Testis (tissue), 2 donors: Measurements from ENCODE around the gene CHD8.

ENCODE experiments used
- POLR2A ChIP-seq: fragments of 450-650 bp; IDR thresholded peaks from one replicate; pipeline ENCODE4 v1.6.1; 2017; ENCODE audit warnings: antibody characterized with exemption, mild to moderate bottlenecking, moderate library complexity
- TF ChIP-seq, protein P1 (sequence below), 3 experiments: fragments of 450-650 bp in 2 of 3; fragments of 200-600 bp in 1 of 3; sonication (generic) in 1 of 3; IDR thresholded peaks; one replicate each; pipeline ENCODE4 v1.5.1; 2016 to 2019; ENCODE audit warnings: antibody characterized with exemption in 3 of 3, mild to moderate bottlenecking in 2 of 3, moderate library complexity in 1 of 3

DNA sequence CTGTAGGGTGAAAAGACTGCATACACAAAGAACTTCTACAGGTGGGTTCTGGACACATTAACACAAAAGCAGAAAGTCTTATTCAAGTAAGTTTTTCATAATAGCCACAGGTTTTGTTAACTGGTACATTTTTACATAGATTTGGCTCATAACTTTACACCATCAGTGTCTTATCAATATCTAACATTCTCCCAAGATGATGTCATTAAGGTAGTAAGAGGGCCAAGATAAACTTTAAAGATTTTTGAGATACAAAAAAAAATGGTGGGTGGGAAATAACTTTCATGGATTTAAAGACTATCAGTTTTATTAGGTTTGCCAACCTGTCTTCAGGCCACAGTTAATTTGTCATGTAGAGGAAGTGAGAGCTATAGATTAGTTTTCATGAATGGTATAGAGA lies 73.8 kb downstream of the CHD8 start:
- TF ChIP-seq, protein P1, sequence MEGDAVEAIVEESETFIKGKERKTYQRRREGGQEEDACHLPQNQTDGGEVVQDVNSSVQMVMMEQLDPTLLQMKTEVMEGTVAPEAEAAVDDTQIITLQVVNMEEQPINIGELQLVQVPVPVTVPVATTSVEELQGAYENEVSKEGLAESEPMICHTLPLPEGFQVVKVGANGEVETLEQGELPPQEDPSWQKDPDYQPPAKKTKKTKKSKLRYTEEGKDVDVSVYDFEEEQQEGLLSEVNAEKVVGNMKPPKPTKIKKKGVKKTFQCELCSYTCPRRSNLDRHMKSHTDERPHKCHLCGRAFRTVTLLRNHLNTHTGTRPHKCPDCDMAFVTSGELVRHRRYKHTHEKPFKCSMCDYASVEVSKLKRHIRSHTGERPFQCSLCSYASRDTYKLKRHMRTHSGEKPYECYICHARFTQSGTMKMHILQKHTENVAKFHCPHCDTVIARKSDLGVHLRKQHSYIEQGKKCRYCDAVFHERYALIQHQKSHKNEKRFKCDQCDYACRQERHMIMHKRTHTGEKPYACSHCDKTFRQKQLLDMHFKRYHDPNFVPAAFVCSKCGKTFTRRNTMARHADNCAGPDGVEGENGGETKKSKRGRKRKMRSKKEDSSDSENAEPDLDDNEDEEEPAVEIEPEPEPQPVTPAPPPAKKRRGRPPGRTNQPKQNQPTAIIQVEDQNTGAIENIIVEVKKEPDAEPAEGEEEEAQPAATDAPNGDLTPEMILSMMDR (IDR thresholded peaks at IDR 0.05): no peak
- TF ChIP-seq POLR2A: no peak
